Measurements from ENCODE around the gene FXR2. TPM values are rescaled to one million over a fixed set of nuclear protein-coding genes. Genes with fewer than 3 reads are reported as not detected.

The FXR2 gene
- total RNA-seq, 1 experiment from 2014 or later = 60.7 TPM

DNA sequence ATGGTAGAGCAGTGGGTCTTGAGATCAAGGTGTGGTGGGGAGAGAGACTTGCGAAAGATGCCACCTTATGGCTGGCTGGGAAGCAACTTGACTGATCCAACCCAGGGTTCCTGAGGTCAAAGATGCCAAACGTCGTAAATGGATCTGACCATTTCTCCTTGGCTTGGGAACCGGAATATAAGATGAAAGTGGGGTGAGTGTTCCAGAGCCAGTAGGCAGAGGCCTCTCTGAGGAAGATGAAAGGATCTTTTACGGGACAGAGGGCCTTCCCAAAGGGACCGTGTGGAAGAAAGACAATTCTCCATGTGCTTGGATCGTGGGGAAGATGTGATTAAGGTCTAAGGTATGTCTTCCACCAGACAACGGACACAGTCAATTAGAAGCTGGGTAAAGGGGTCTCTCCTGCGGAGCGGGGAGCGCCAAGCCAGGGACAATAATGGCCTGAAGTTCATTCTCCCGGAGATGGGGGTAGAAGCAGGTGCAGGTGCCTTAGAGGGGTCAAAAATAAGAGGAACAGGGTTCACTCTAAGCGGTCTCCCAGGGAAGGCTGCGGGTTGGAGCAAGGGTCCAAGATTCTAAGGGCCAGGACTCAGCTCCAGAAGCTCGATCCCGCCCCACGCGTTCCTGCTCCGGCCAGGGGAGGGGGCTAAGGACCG lies 800 bp downstream of the FXR2 start:
- peaks cover 32% of the 10 kb centered on the region for H3K4me1 Mint-ChIP-seq (ENCODE audit: insufficient read depth, unreplicated experiment)
- DNase-seq (ENCODE audit: unreplicated experiment) = peak; percentile 40
- H3K4me3 Mint-ChIP-seq (ENCODE audit: unreplicated experiment) = peak overlapping the region; percentile 80
- no peak for TF ChIP-seq CTCF (IDR thresholded peaks at IDR 0.05; ENCODE audit: unreplicated experiment)
- ChIA-PET POLR2A (interaction anchor here (0.6 to 10.5 kb wide), 15 partner anchors 10 to 309 kb away, joined by 3 to 206 read pairs (median 8); partner anchors contain the start of genes CD68, DNAH2, MPDU1 and NAA38), CTCF (interaction anchor here (0.6 to 3.4 kb wide), 7 partner anchors 11 to 74 kb away, joined by 3 to 15 read pairs (median 4); partner anchors contain the start of genes SAT2, SOX15, TP53 and WRAP53)
- no peaks in the 10 kb centered on the region for H3K27me3 Mint-ChIP-seq (ENCODE audit: insufficient read depth, unreplicated experiment)
- H3K9me3 Mint-ChIP-seq (ENCODE audit: unreplicated experiment) = no peaks in the 10 kb centered on the region
- peak overlapping the region; percentile 84 for H3K27ac Mint-ChIP-seq (ENCODE audit: low read depth, unreplicated experiment)
- intact Hi-C loops (cut with micrococcal nuclease) = loop anchor here (2.0 kb wide), 1 partner anchor 23 kb away; the partner anchor contains the start of gene SOX15
- peaks cover 24% of the 10 kb centered on the region for H3K36me3 Mint-ChIP-seq (ENCODE audit: insufficient read depth, unreplicated experiment)
- TSS peak; percentile 38 for BruUV-seq (replicated peaks)

- Mint-ChIP-seq H3K27ac (ENCODE audit: low read depth, unreplicated experiment) (peak overlapping the region; percentile 43), H3K4me3 (ENCODE audit: unreplicated experiment) (peak overlapping the region; percentile 80), H3K36me3 (ENCODE audit: insufficient read depth, unreplicated experiment) (peaks cover 31% of the 10 kb centered on the region), H3K4me1 (ENCODE audit: insufficient read depth, unreplicated experiment) (peaks cover 32% of the 10 kb centered on the region), H3K9me3 (ENCODE audit: unreplicated experiment) (no peaks in the 10 kb centered on the region), H3K27me3 (ENCODE audit: insufficient read depth, unreplicated experiment) (no peaks in the 10 kb centered on the region)
- intact Hi-C loops (cut with micrococcal nuclease) = no loop called here
- CTCF ChIA-PET = interaction anchor here (0.7 to 3.4 kb wide), 6 partner anchors 9 to 1017 kb away, joined by 3 to 13 read pairs (median 4); partner anchors contain the start of genes SOX15, TP53 and WRAP53
- no peak for DNase-seq (ENCODE audit: unreplicated experiment)
- no peak for TF ChIP-seq CTCF (IDR thresholded peaks at IDR 0.05; ENCODE audit: unreplicated experiment)
- POLR2A ChIA-PET = interaction anchor here (0.7 to 10.5 kb wide), 6 partner anchors 15 to 375 kb away, joined by 3 to 206 read pairs (median 36); partner anchors contain the start of genes CHRNB1, MPDU1, SAT2 and SOX15
- BruUV-seq (replicated peaks) = no TSS peak
Measured at GRCh38 chr17:7612294-7612640, 2.4 kb downstream of the FXR2 start.

GRCh38 chr17:7611635-7612293 lies 2.9 kb downstream of the FXR2 start:
- H3K27ac Mint-ChIP-seq (ENCODE audit: low read depth, unreplicated experiment) = peak overlapping the region; percentile 57
- H3K36me3 Mint-ChIP-seq (ENCODE audit: insufficient read depth, unreplicated experiment) = peaks cover 36% of the 10 kb centered on the region
- intact Hi-C loops (cut with micrococcal nuclease) = no loop called here
- ChIA-PET POLR2A (interaction anchor here (0.9 to 10.5 kb wide), 5 partner anchors 15 to 167 kb away, joined by 4 to 206 read pairs (median 67); partner anchors contain the start of genes CHRNB1, MPDU1, SAT2 and SOX15), CTCF (interaction anchor here (0.5 to 3.4 kb wide), 9 partner anchors 10 to 1018 kb away, joined by 3 to 13 read pairs (median 3); partner anchors contain the start of genes SOX15, TP53 and WRAP53)
- peak overlapping the region; percentile 80 for H3K4me3 Mint-ChIP-seq (ENCODE audit: unreplicated experiment)
- no TSS peak for BruUV-seq (replicated peaks)
- no peak for TF ChIP-seq CTCF (IDR thresholded peaks at IDR 0.05; ENCODE audit: unreplicated experiment)
- H3K27me3 Mint-ChIP-seq (ENCODE audit: insufficient read depth, unreplicated experiment) = no peaks in the 10 kb centered on the region
- H3K9me3 Mint-ChIP-seq (ENCODE audit: unreplicated experiment) = no peaks in the 10 kb centered on the region
- no peak for DNase-seq (ENCODE audit: unreplicated experiment)
- H3K4me1 Mint-ChIP-seq (ENCODE audit: insufficient read depth, unreplicated experiment) = peaks cover 32% of the 10 kb centered on the region

- ChIA-PET CTCF (interaction anchor here (0.8 to 1.9 kb wide), 5 partner anchors 10 to 62 kb away, joined by 3 to 6 read pairs (median 4); no protein-coding TSS in a partner anchor), POLR2A (interaction anchor here (0.6 to 10.5 kb wide), 5 partner anchors 10 to 76 kb away, joined by 3 to 206 read pairs (median 5); partner anchors contain the start of genes MPDU1, SAT2, SOX15 and TP53)
- TF ChIP-seq CTCF (IDR thresholded peaks at IDR 0.05; ENCODE audit: unreplicated experiment) = no peak
- intact Hi-C loops (cut with micrococcal nuclease) = no loop called here
- no peaks in the 10 kb centered on the region for H3K27me3 Mint-ChIP-seq (ENCODE audit: insufficient read depth, unreplicated experiment)
- DNase-seq (ENCODE audit: unreplicated experiment) = no peak
- peak overlapping the region; percentile 57 for H3K27ac Mint-ChIP-seq (ENCODE audit: low read depth, unreplicated experiment)
- H3K36me3 Mint-ChIP-seq (ENCODE audit: insufficient read depth, unreplicated experiment) = peaks cover 46% of the 10 kb centered on the region
- peak overlapping the region; percentile 38 for H3K4me3 Mint-ChIP-seq (ENCODE audit: unreplicated experiment)
- peaks cover 32% of the 10 kb centered on the region for H3K4me1 Mint-ChIP-seq (ENCODE audit: insufficient read depth, unreplicated experiment)
- no TSS peak for BruUV-seq (replicated peaks)
- H3K9me3 Mint-ChIP-seq (ENCODE audit: unreplicated experiment) = no peaks in the 10 kb centered on the region
Measured at GRCh38 chr17:7610641-7611040, 4.1 kb downstream of the FXR2 start.

All from MCF 10A (cell line).